OCI-LY7 (cell line): Measurements from ENCODE around the gene TMSB15A.

ENCODE experiments used
- CTCF ChIP-seq: fragments of 200-600 bp; sonication (generic); conservative IDR thresholded peaks from 2 replicates; pipeline ENCODE4 v1.5.1; 2014; ENCODE audit warnings: mild to moderate bottlenecking, antibody characterized with exemption, low read length, moderate library complexity, mixed read lengths
- EZH2phosphoT487 ChIP-seq: fragments of 200-600 bp; sonication (generic); IDR thresholded peaks from 2 replicates; pipeline ENCODE4 v1.6.1; 2018; ENCODE audit warnings: low read depth, borderline replicate concordance, mild to moderate bottlenecking, mixed run types, antibody characterized with exemption, low read length, moderate library complexity, mixed read lengths

- TF ChIP-seq CTCF (no peak), EZH2phosphoT487 (no peak)
These were observed 44.0 kb upstream of the TMSB15A start for GRCh38 chrX:102560423-102561068.
